K562 (cell line): ENCODE measurements around the gene NUCKS1.

Source experiments
- AFF4 ChIP-seq: sonication (generic); formaldehyde crosslinking; IDR thresholded peaks from 2 replicates; pipeline ENCODE4 v1.8.0; 2023; ENCODE audit warnings: mild to moderate bottlenecking, missing genetic modification reagents
- ARID4B ChIP-seq: sonication (generic); formaldehyde crosslinking; IDR thresholded peaks from 2 replicates; pipeline ENCODE4 v1.8.0; 2022; ENCODE audit warnings: mild to moderate bottlenecking, missing genetic modification reagents
- CAMTA2 ChIP-seq: fragments of 250-450 bp; sonication (Bioruptor Pico); conservative IDR thresholded peaks from 2 replicates; pipeline ENCODE4 v1.5.1; 2022
- CBX5 ChIP-seq: IDR thresholded peaks from 2 replicates; pipeline ENCODE4 v1.6.1; 2014; ENCODE audit warnings: low read depth, borderline replicate concordance
- EP300 ChIP-seq: IDR thresholded peaks from 2 replicates; pipeline ENCODE4 v1.6.1; 2012; ENCODE audit warnings: low read length, improper control_type of control experiment
- NCOR1 ChIP-seq: fragments of 450-650 bp; IDR thresholded peaks from 2 replicates; pipeline ENCODE4 v1.6.1; 2016; ENCODE audit warnings: mild to moderate bottlenecking, moderate library complexity
- ZNF316 ChIP-seq: fragments of 450-650 bp; IDR thresholded peaks from 2 replicates; pipeline ENCODE4 v1.6.1; 2016

GRCh38 chr1:205714906-205715246 is 35.1 kb downstream of the NUCKS1 start:
- TF ChIP-seq CAMTA2 (CRISPR knock-in tag) (no peak), NCOR1 (no peak), ARID4B (CRISPR knock-in tag) (no peak), EP300 (no peak), AFF4 (CRISPR knock-in tag) (no peak), CBX5 (no peak), ZNF316 (no peak)
